Measurements from ENCODE around the gene C15orf39.

- TF ChIP-seq CTCF (IDR thresholded peaks at IDR 0.05; ENCODE audit: insufficient read depth, low read length), result no peak
- no peak for TF ChIP-seq GABPA (IDR thresholded peaks at IDR 0.05; ENCODE audit: low read depth)
- no peak for TF ChIP-seq REST (IDR thresholded peaks at IDR 0.05; ENCODE audit: insufficient replicate concordance, low read depth)
- no peak for TF ChIP-seq POLR2AphosphoS5 (IDR thresholded peaks at IDR 0.05; ENCODE audit: low read depth)
Measured at GRCh38 chr15:75167588-75168350, 33.9 kb upstream of the C15orf39 start.

All from HL-60 (cell line).